ENCODE data around the gene PDHA2. TPM values are rescaled to one million over a fixed set of nuclear protein-coding genes. Genes with fewer than 3 reads are reported as not detected.

The PDHA2 gene
- total RNA-seq, 4 donors from 2014 or later = not detected

GRCh38 chr4:95830651-95831050 is 9.2 kb upstream of the PDHA2 start:
- TF ChIP-seq POLR2A (IDR thresholded peaks at IDR 0.05) (no peak), CTCF (IDR thresholded peaks at IDR 0.05) (no peak)
- Histone ChIP-seq H3K27me3 (no peaks in the 10 kb centered on the region), H3K36me3 (no peaks in the 10 kb centered on the region), H3K27ac (no peak overlapping the region), H3K9me3 (no peaks in the 10 kb centered on the region), H3K4me1 (no peaks in the 10 kb centered on the region), H3K4me3 (no peak overlapping the region)
- intact Hi-C loops (cut with DNase I) = no loop called here
- no peak for DNase-seq
- WGBS, 2 donors = 88 to 95% methylated on average over 2 of the region's 2 CpGs

- intact Hi-C loops (cut with DNase I) = no loop called here
- 47 to 54% methylated on average over 4 of the region's 4 CpGs for WGBS, 2 donors
- H3K27ac ChIP-seq = no peak overlapping the region
- no peak overlapping the region for H3K4me3 ChIP-seq
- TF ChIP-seq CTCF (IDR thresholded peaks at IDR 0.05) (no peak), POLR2A (IDR thresholded peaks at IDR 0.05) (no peak)
- no peaks in the 10 kb centered on the region for H3K4me1 ChIP-seq
- no peaks in the 10 kb centered on the region for H3K27me3 ChIP-seq
- H3K9me3 ChIP-seq = no peaks in the 10 kb centered on the region
- no peak for DNase-seq
- no peaks in the 10 kb centered on the region for H3K36me3 ChIP-seq
These were observed 8.7 kb upstream of the PDHA2 start for GRCh38 chr4:95831166-95831565.

- Histone ChIP-seq H3K4me3 (no peak overlapping the region), H3K27ac (no peak overlapping the region), H3K36me3 (no peaks in the 10 kb centered on the region), H3K4me1 (no peaks in the 10 kb centered on the region), H3K27me3 (no peaks in the 10 kb centered on the region), H3K9me3 (no peaks in the 10 kb centered on the region)
- no peak for TF ChIP-seq CTCF (IDR thresholded peaks at IDR 0.05)
- TF ChIP-seq POLR2A (IDR thresholded peaks at IDR 0.05) = no peak
- intact Hi-C loops (cut with DNase I) = no loop called here
- no peak for DNase-seq
These were observed 6.1 kb upstream of the PDHA2 start for GRCh38 chr4:95833711-95834194.

- WGBS, 2 donors = 28 to 38% methylated on average over 3 of the region's 3 CpGs
- Histone ChIP-seq H3K36me3 (no peaks in the 10 kb centered on the region), H3K4me1 (no peaks in the 10 kb centered on the region), H3K27ac (no peak overlapping the region), H3K27me3 (no peaks in the 10 kb centered on the region), H3K4me3 (no peak overlapping the region), H3K9me3 (no peaks in the 10 kb centered on the region)
- DNase-seq = no peak
- TF ChIP-seq CTCF (IDR thresholded peaks at IDR 0.05) = no peak
- TF ChIP-seq POLR2A (IDR thresholded peaks at IDR 0.05) = no peak
- intact Hi-C loops (cut with DNase I) = no loop called here
These were observed 4.2 kb upstream of the PDHA2 start for GRCh38 chr4:95835672-95836071.

- Histone ChIP-seq H3K27me3 (no peaks in the 10 kb centered on the region), H3K27ac (no peak overlapping the region), H3K36me3 (no peaks in the 10 kb centered on the region), H3K4me3 (no peak overlapping the region), H3K9me3 (no peaks in the 10 kb centered on the region), H3K4me1 (no peaks in the 10 kb centered on the region)
- TF ChIP-seq CTCF (IDR thresholded peaks at IDR 0.05) (no peak), POLR2A (IDR thresholded peaks at IDR 0.05) (no peak)
- no peak for DNase-seq
- intact Hi-C loops (cut with DNase I) = no loop called here
- 54 to 61% methylated on average over 2 of the region's 2 CpGs for WGBS, 2 donors
These were observed 1.7 kb upstream of the PDHA2 start for GRCh38 chr4:95838192-95838591.
